HG03571 (cell line): ENCODE measurements around the gene EPS8.
"Not testable (repeated sequence)": the region's sequence is repeated elsewhere in the genome, so short reads cannot be mapped to it uniquely, and the experiment has no call there.

Experiments
- ATAC-seq: cut with Tn5 transposase; IDR thresholded peaks from one replicate; pipeline ENCODE4 v1.9.1; 2021; ENCODE audit not compliant: unreplicated experiment

Gene EPS8

DNA sequence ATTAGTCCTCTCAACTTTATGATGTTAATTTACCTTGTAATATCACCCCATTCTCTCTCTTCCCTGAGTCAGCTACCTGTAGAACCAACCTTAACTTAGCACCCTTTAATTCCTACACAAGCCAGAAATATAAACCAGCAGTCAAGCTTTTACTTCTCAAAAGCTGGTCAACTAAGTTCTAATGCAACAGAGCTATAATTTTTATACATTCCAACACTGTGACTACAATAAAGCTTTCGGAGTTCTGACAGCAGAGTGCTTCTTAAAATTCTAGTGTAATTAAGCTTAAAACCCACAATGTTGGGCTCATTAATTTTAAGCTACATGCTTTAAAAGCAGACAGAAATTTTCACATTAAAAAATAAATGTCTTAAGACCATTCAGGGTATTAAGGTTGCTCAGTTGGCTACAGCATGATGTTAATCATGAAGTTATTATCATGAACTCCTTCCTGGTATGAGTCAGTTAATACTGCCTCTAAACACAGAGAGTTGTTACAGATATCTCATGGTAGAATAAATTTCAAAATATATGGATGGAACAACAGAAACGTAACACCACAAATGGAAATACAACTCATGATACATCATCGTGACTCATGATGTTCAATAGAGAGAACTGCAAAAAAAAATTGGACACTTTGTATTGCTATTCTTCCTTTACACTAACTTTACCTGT is 126.7 kb downstream of the EPS8 start:
- no peak for ATAC-seq

- ATAC-seq = no peak
These were observed 137.8 kb downstream of the EPS8 start for GRCh38 chr12:15651371-15651770.

- ATAC-seq = no peak
These were observed 138.6 kb downstream of the EPS8 start for GRCh38 chr12:15650399-15651128.

- ATAC-seq = no peak
These were observed 139.8 kb downstream of the EPS8 start for GRCh38 chr12:15649347-15649746.

- ATAC-seq = no peak
These were observed 140.6 kb downstream of the EPS8 start for GRCh38 chr12:15648558-15648957.

- ATAC-seq = no peak
These were observed 142.6 kb downstream of the EPS8 start for GRCh38 chr12:15646581-15646980.

- no peak for ATAC-seq
These were observed 144.5 kb downstream of the EPS8 start for GRCh38 chr12:15644700-15645099.

- ATAC-seq = no peak
These were observed 151.0 kb downstream of the EPS8 start for GRCh38 chr12:15638231-15638630.

- no peak for ATAC-seq
These were observed 152.9 kb downstream of the EPS8 start for GRCh38 chr12:15636060-15636890.

DNA sequence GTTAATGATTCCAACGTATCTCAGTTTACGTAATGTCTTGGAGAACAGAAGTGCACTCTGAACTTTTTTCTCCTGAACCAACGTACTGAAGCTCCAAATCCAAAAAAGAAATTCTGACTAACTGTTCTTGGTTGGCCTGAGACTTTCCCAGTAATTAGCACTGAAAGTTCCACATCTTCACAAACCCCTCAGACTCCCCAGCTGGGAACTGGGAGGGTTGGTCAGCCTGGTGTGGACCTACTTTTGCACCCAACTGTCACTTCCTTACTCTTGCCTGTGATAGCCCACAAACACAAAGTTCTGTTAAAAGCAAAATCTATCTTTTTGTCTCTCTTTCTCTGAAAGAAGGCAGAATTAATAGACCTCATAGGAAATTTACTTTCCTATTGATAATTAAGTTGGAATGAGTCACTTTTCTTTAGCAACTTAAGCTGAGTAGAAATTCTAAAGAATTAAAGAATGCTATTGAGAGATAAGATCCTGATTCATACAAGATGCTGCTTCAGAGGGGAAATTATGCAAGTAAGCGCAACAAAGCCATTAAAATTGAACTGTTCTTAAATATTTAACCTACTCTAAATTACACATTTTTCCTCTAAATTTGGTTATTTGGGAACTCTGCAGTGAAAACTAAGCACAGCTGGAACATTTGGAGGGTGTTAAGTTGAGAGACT is 155.0 kb downstream of the EPS8 start:
- ATAC-seq = no peak

DNA sequence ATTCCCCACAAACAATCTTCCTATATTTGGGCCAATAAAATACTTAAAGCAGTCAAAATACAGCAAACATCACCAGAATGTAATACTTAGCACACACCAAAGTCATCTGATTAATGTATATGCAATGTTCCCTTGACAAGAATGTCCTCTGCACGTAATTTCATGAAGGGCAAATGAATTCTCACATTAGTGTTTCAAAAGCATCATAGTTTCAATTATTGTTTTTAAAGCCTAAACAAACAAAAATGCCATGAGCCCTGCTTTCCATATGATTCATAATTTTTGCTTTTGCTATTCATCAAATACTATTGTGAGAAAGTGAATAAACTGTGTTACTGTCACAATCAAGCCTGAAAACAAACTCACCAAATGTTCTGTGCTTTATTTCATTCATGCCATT is 156.0 kb downstream of the EPS8 start:
- ATAC-seq = no peak

DNA sequence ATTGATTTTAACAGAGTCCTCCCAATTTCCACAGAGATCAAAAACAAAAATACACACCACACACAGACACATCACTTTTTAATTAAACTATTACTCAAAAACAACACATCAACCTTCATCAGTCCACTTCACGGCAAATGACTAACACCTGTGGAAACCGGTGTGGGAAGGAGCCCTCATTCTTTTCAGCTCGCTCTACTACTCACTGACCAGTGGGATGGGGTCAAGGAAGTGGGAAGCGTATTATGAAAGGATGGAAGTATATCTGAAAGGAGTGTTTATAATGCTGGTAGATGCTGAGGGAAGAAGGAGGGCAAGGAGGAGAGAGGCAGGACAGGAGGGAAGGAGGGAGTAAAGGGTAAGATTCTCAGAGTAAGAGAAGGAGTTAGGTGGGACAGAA is 156.5 kb downstream of the EPS8 start:
- no peak for ATAC-seq

DNA sequence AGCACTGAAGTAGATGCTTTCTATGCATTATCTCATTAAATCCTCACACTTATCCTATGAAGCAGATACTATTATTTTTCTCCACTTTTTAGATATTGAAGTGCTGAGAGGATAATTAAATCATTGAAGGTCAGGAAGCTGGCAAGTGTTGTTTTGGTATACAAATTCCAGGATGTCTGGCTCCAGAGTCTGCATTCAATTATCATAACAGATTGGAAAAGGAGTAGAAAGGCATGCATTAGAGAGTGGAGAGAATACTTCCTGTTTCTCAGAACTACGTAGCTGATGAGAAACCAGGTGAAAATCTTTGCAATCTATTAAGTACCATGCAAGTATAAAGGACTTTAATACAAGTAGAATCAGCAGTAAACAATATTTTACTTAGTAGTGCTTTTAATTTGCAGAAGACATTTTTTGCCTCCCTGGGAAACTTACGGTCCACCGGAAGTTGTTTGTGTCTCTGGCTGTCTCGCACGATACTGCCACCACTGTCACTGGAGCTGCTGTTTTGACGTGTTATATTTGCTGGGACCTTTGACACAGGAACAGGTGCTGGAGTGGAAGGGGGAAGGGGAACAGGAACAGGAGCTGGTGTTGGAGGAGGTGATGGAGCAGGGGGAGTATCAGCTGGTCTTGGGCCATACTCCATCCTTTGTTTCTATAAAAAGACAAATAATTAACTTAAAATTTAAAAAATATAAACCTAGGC is 158.0 kb downstream of the EPS8 start:
- ATAC-seq = no peak

DNA sequence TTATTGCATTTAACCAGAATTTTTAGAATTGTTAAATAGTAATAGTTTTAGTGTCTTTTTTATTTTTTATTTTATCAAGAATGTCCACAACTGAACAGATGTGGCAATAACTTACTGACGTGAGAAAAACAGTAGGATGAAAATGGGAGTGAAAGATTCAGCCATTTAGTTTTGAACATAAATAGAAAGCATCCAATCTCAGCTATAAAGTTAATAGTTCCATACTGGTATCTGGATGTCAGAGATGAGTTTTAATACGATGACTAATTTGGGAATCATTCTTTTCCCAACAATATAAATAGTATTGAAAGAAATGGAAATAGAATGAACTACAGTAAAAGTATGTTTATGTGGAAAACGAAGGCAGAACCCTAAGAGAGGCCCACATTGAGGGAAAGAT is 159.4 kb downstream of the EPS8 start:
- ATAC-seq = no peak

GRCh38 chr12:15629108-15629507 is 160.1 kb downstream of the EPS8 start:
- no peak for ATAC-seq

DNA sequence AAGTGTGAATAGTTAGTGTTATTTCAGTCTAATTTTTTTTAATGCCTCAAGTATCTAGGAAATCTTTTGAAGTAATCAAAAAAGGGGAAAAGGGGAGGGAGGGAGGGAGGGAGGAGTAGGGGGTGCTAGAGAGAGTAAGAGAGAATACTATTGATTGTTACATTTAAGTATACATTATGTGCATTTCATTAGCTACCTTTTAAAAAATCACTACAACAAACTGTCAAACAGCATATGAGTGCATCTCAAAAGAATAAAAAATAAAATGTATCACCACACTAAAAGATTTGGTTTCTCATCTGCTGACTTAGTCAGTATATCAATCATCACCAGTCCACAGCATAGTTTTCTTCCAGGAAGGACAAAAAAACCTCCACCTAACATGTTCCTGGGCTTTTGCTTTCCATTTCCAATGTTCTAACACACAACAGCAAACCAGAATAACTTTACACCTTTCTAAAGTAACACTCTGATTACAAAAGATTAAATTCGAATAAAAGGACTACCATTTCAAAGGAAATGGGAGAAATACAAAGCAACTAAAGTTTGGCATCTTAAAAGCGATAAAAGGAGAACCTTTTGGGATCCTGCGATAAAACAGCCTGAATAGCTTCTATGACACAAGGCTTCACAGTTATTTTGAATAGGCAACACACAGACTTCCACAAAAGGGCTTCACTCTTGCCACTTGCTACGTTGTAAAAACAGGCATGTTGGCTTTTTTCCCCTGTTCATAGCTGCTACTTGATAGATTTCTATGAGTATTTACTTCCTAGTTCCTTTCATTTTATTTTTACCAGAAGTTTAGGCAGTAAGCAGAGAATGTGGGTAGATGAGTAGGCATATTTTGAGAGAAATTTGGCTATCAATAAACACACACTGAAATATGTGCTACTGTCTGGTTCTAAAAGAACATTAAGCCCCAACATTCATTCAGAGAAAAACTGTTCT is 160.9 kb downstream of the EPS8 start:
- no peak for ATAC-seq

DNA sequence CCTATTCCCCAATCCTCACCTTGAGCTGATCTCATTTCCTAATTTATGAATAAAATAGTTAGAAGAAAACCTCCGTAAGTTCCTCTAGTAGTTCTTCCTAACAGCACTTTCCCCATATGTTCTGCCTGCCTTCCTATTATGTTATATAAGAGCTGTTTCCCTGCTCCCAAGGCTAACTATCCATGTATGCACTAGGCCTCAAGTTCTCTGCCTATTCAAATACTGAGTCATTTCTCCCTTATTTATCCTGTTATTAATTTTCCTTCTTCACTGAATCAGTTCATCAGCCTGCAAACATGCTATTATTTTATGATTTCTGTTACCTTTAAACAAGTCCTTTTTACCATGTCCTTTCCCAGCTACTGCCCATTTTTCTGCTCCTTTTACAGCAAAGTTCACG is 164.1 kb downstream of the EPS8 start:
- no peak for ATAC-seq

DNA sequence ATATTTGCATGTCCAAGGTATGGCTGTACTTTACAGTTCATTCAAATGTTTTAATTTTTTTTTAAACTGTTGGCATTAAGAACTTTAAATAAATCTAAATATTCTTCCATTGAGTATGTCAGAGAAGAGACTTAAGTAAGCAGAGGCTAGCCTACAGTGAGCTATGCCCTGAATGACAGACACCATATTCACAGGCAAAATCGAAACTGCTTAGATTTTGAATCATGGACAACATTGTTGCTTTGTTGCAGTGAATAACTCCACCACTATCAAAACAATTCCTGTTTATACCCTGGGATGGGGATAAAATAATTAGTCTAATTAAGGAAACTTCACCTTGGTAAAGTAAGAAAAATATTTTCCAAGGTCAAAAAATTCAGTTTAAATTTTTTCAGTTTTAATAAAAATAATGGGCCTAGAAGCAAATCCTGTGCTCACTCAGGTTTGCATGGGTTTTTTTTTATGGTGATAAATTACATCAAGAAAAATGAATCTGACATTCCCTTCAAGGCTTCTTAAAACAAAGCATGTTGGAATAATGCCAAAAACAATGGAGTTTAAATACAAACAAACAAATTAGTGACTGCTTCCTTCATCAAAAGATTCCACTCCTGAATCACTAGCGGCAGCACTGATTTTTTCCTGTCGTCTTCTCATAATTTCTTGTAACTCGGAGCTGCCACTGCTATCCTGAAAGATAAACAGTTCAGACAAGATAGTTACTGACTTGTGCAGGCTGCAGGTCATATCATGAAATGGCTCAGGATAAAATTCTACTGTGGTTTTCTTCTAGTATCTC is 168.2 kb downstream of the EPS8 start:
- ATAC-seq = no peak

DNA sequence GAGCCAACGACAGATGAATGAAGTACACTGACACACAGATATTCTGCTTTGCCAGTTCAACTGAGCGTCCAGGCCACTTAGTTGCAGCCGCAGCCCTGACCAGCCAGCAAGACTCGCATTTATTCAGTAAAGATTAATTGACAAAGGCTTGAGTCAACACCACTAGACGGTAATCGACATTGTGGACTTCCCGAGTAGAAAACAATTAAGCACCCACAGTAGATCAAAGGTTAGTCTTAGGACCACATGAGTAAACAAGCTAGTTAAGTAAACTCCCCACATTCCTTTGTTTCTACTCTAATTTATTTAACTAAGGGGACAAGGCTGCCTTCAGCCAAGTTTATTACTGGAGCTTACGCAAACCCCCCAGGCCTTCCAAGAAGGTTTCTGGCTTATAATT is 172.7 kb downstream of the EPS8 start:
- ATAC-seq = not testable (repeated sequence)
